ENCODE measurements around the gene WASF3. TPM values are rescaled to one million over a fixed set of nuclear protein-coding genes. Genes with fewer than 3 reads are reported as not detected.

Gene WASF3
- total and polyA plus RNA-seq, 2 experiments from 2014 or later, result 9.9 to 20.7 TPM

GRCh38 chr13:26593661-26594060 lies 36.2 kb downstream of the WASF3 start:
- Mint-ChIP-seq H3K9me3 (peaks cover 4% of the 10 kb centered on the region; the same call in 2 of the 3 replicates), H3K4me1 (peaks cover 37% of the 10 kb centered on the region), H3K27me3 (ENCODE audit: insufficient read depth, low read depth, poor library complexity) (peaks cover 6% of the 10 kb centered on the region), H3K27ac (no peak overlapping the region), H3K36me3 (ENCODE audit: low read depth) (peaks cover 6% of the 10 kb centered on the region; the same call in 2 of the 3 replicates), H3K4me3 (no peak overlapping the region)
- Histone ChIP-seq H3K36me3 (ENCODE audit: insufficient read depth) (no peaks in the 10 kb centered on the region), H2AFZ (no peak overlapping the region), H3K4me3 (no peak overlapping the region), H3K4me2 (no peak overlapping the region), H3K27me3 (ENCODE audit: insufficient read depth) (no peaks in the 10 kb centered on the region), H3K9me2 (ENCODE audit: insufficient read depth) (no peaks in the 10 kb centered on the region), H4K20me1 (replicated peaks; ENCODE audit: insufficient read depth) (peaks cover 3% of the 10 kb centered on the region; the same call in 1 of the 2 replicates), H3K4me1 (ENCODE audit: insufficient read depth) (no peaks in the 10 kb centered on the region), H3K27ac (ENCODE audit: low read depth) (no peak overlapping the region), H3F3A (replicated peaks; ENCODE audit: low read depth) (no peaks in the 10 kb centered on the region), H3K79me2 (replicated peaks; ENCODE audit: insufficient read depth) (peaks cover 71% of the 10 kb centered on the region)
- no peak for TF ChIP-seq POLR2AphosphoS5 (IDR thresholded peaks at IDR 0.05; ENCODE audit: low read depth)
- no peak for TF ChIP-seq REST (IDR thresholded peaks at IDR 0.05; ENCODE audit: unreplicated experiment)
- TF ChIP-seq EZH2phosphoT487 (IDR thresholded peaks at IDR 0.05; ENCODE audit: unreplicated experiment), result no peak
- TF ChIP-seq ZNF114 (CRISPR knock-in tag; IDR thresholded peaks at IDR 0.05), result no peak
- TF ChIP-seq CREB1 (CRISPR knock-in tag; IDR thresholded peaks at IDR 0.05; ENCODE audit: low read depth), result no peak
- no peak for TF ChIP-seq STAT1 (IDR thresholded peaks at IDR 0.05; ENCODE audit: unreplicated experiment)
- no peak for TF ChIP-seq JUNB (IDR thresholded peaks at IDR 0.05; ENCODE audit: unreplicated experiment)
- TF ChIP-seq ZNF331 (CRISPR knock-in tag; IDR thresholded peaks at IDR 0.05; ENCODE audit: low read depth), result no peak
- no peak for TF ChIP-seq NANOG (IDR thresholded peaks at IDR 0.05; ENCODE audit: borderline replicate concordance)
- no peak for TF ChIP-seq ZNF462 (CRISPR knock-in tag; IDR thresholded peaks at IDR 0.05)
- TF ChIP-seq, protein P1, sequence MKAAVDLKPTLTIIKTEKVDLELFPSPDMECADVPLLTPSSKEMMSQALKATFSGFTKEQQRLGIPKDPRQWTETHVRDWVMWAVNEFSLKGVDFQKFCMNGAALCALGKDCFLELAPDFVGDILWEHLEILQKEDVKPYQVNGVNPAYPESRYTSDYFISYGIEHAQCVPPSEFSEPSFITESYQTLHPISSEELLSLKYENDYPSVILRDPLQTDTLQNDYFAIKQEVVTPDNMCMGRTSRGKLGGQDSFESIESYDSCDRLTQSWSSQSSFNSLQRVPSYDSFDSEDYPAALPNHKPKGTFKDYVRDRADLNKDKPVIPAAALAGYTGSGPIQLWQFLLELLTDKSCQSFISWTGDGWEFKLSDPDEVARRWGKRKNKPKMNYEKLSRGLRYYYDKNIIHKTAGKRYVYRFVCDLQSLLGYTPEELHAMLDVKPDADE (IDR thresholded peaks at IDR 0.05), result no peak
- TF ChIP-seq, protein P2, sequence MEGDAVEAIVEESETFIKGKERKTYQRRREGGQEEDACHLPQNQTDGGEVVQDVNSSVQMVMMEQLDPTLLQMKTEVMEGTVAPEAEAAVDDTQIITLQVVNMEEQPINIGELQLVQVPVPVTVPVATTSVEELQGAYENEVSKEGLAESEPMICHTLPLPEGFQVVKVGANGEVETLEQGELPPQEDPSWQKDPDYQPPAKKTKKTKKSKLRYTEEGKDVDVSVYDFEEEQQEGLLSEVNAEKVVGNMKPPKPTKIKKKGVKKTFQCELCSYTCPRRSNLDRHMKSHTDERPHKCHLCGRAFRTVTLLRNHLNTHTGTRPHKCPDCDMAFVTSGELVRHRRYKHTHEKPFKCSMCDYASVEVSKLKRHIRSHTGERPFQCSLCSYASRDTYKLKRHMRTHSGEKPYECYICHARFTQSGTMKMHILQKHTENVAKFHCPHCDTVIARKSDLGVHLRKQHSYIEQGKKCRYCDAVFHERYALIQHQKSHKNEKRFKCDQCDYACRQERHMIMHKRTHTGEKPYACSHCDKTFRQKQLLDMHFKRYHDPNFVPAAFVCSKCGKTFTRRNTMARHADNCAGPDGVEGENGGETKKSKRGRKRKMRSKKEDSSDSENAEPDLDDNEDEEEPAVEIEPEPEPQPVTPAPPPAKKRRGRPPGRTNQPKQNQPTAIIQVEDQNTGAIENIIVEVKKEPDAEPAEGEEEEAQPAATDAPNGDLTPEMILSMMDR (conservative IDR thresholded peaks at IDR 0.05; ENCODE audit: low read depth in 2 of 2), result no peak
- TF ChIP-seq EZH2 (IDR thresholded peaks at IDR 0.05; ENCODE audit: low read depth, unreplicated experiment), result no peak
- ATAC-seq (no peak), DNase-seq (ENCODE audit: low spot score) (no peak)

All from GM23338 (cell line).